BLaER1 treated with 17β-estradiol and CSF1 and Interleukin-3, amounts not matched to agents 10 nM and 100 nM (cell line): ENCODE data around the gene KLHDC7B.

Source experiments
- H3K27ac ChIP-seq, 11 experiments: shearing (Covaris generic); formaldehyde crosslinking; 2 replicates each; pipeline ENCODE4 v1.8.1; 2022
- H3K27me3 ChIP-seq, 11 experiments: shearing (Covaris generic); formaldehyde crosslinking; 2 replicates each; pipeline ENCODE4 v1.8.1; 2022
- H3K36me3 ChIP-seq, 11 experiments: shearing (Covaris generic); formaldehyde crosslinking; 2 replicates each; pipeline ENCODE4 v1.8.1; 2022
- H3K4me1 ChIP-seq, 10 experiments: shearing (Covaris generic); formaldehyde crosslinking; 2 replicates each; pipeline ENCODE4 v1.8.1; 2022
- H3K4me2 ChIP-seq, 11 experiments: shearing (Covaris generic); formaldehyde crosslinking; 2 replicates each; pipeline ENCODE4 v1.8.1; 2022
- H3K4me3 ChIP-seq, 10 experiments: shearing (Covaris generic); formaldehyde crosslinking; 2 replicates each; pipeline ENCODE4 v1.8.1; 2022
- H3K9ac ChIP-seq, 11 experiments: shearing (Covaris generic); formaldehyde crosslinking; 2 replicates each; pipeline ENCODE4 v1.8.1; 2022
- H3K9me3 ChIP-seq, 11 experiments: shearing (Covaris generic); formaldehyde crosslinking; replicated peaks in 1 of 11; 2 replicates each; pipeline ENCODE4 v1.8.1; 2022
- H4K20me1 ChIP-seq, 11 experiments: shearing (Covaris generic); formaldehyde crosslinking; 2 replicates each; pipeline ENCODE4 v1.8.1; 2022
- Cebpa-rat ChIP-seq, 11 experiments: shearing (Covaris generic); IDR thresholded peaks; 2 replicates each; pipeline ENCODE4 v1.8.1; 2022

Gene KLHDC7B

GRCh38 chr22:50597097-50597496 is 51.4 kb downstream of the KLHDC7B start:
- no peaks in the 10 kb centered on the region for H3K4me1 ChIP-seq
- H3K9me3 ChIP-seq = peaks cover 0 to 7% (median 0%) of the 10 kb centered on the region in 11 experiments; a peak in 6 of 22 replicates
- peaks cover 0 to 15% (median 5%) of the 10 kb centered on the region in 11 experiments; a peak in 9 of 22 replicates for H4K20me1 ChIP-seq
- H3K27me3 ChIP-seq = peaks cover 37 to 53% (median 47%) of the 10 kb centered on the region in 11 experiments
- no peak for TF ChIP-seq Cebpa-rat (IDR thresholded peaks at IDR 0.05)
- H3K4me3 ChIP-seq = no peak overlapping the region
- no peak overlapping the region for H3K4me2 ChIP-seq
- no peak overlapping the region for H3K9ac ChIP-seq
- no peak overlapping the region for H3K27ac ChIP-seq
- H3K36me3 ChIP-seq = no peaks in the 10 kb centered on the region

DNA sequence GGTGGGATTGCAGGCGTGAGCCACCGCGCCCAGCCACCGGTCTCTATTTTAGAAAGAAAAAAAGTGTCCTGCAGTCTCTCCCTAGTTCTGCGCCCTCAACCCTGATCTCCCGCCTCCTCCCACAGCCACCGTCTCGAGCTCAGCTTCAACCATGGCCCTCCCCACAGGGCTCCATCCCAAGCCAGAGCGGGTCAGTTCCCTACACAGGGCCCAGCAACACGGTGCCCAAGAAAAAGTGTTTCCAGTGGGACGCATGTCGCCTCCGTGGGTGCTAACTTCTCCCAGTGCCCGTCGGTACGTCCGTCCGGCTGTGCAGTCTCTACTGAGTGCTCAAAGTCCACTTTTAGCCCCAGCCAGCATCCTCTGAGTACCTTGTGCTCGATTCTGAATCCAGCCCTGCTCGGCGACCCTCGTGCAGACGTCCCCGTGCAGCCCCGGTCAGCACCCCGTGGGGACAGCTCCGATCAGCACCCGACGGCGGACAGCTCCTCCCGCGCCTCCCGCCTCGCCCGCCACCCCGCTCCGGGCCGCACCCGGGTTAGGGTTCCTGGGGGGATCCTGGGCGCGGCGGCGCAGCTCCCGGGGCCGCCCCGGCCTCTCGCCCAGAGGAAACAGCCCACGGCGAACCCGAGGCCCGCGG is 54.2 kb downstream of the KLHDC7B start:
- H3K4me1 ChIP-seq = no peaks in the 10 kb centered on the region
- H3K27me3 ChIP-seq = peaks cover 63 to 81% (median 75%) of the 10 kb centered on the region in 11 experiments
- H3K9ac ChIP-seq = no peak overlapping the region
- H3K27ac ChIP-seq = no peak overlapping the region
- peak overlapping the region in 4 of 10 experiments; percentile 25 to 56 (median 40); a peak in 3 of 20 replicates for H3K4me3 ChIP-seq
- no peaks in the 10 kb centered on the region for H3K36me3 ChIP-seq
- peaks cover 0 to 39% (median 7%) of the 10 kb centered on the region in 11 experiments; a peak in 11 of 22 replicates for H4K20me1 ChIP-seq
- H3K4me2 ChIP-seq = peak overlapping the region in 10 of 11 experiments; percentile 32 to 77 (median 46); a peak in 16 of 22 replicates
- H3K9me3 ChIP-seq = peaks cover 0 to 7% (median 0%) of the 10 kb centered on the region in 11 experiments; a peak in 6 of 22 replicates
- TF ChIP-seq Cebpa-rat (IDR thresholded peaks at IDR 0.05) = no peak

DNA sequence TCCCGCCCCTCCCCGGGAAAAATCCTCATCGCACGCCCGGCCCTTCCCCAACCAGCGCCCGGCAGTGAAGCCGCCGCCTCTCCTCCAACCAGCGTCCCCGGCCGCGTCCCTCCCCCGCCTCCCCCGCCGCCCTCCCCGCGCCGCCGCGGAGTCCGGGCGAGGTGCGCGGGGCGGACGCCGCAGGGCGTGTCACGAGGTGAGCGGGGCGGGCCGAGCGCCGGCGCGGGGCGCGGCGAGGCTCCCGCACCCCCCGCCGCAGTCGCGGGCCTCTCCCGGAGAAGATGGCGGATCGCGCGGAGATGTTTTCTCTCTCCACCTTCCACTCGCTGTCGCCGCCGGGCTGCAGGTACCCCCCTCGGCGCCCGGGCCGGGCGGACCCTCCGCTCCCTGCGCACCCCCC is 54.8 kb downstream of the KLHDC7B start, which contains the start of gene MAPK8IP2:
TSS of gene MAPK8IP2 (plus strand) at position 256 of the 400 bp plus-strand sequence. CDS start at position 282, 26 bp downstream.
- Histone ChIP-seq H3K9ac (no peak within 1 kb of the TSS), H3K4me1 (peaks cover 0 to 4% (median under 1%) of the 10 kb centered on the region in 10 experiments; a peak in 5 of 20 replicates), H3K4me2 (peak within 1 kb of the TSS in 10 of 11 experiments; percentile 32 to 77 (median 46); a peak in 16 of 22 replicates), H3K27me3 (peaks cover 64 to 87% (median 81%) of the 10 kb centered on the region in 11 experiments), H3K4me3 (peak within 1 kb of the TSS in 5 of 10 experiments; percentile 25 to 56 (median 40); a peak in 4 of 20 replicates), H3K36me3 (no peaks in the 10 kb centered on the region), H3K9me3 (peaks cover 0 to 7% (median 0%) of the 10 kb centered on the region in 11 experiments; a peak in 6 of 22 replicates), H4K20me1 (peaks cover 0 to 45% (median 7%) of the 10 kb centered on the region in 11 experiments; a peak in 11 of 22 replicates), H3K27ac (no peak within 1 kb of the TSS)
- no peak for TF ChIP-seq Cebpa-rat (IDR thresholded peaks at IDR 0.05)
